HT-29 (cell line): Measurements from ENCODE around the gene HOXB3. TPM values are rescaled to one million over a fixed set of nuclear protein-coding genes. Genes with fewer than 3 reads are reported as not detected.
A peak's percentile ranks its signal among the peaks of the same experiment; 100 is the strongest.
"Not testable (repeated sequence)": the region's sequence is repeated elsewhere in the genome, so short reads cannot be mapped to it uniquely, and the experiment has no call there.

Experiments
- DNase-seq: peaks from one replicate; pipeline ENCODE4 v3.0.0-alpha.2; 2015; ENCODE audit warnings: low spot score
- total RNA-seq: library from RNA; depleted of rRNA; stranded (reverse); fragments of >200 nt; shearing (Covaris generic); gene quantifications from 2 replicates; pipeline ENCODE4 v1.2.3, GENCODE V29; 2014

The HOXB3 gene
- total RNA-seq, 1 experiment from 2014 or later = 99.5 TPM

GRCh38 chr17:48528936-48529682 lies 60.9 kb downstream of the HOXB3 start:
- DNase-seq = no peak

GRCh38 chr17:48528153-48528935 lies 61.7 kb downstream of the HOXB3 start:
- DNase-seq = no peak

GRCh38 chr17:48527547-48527932 lies 62.5 kb downstream of the HOXB3 start:
- no peak for DNase-seq

GRCh38 chr17:48526608-48527546 lies 63.2 kb downstream of the HOXB3 start:
- DNase-seq = no peak

GRCh38 chr17:48523010-48523409 lies 67.0 kb downstream of the HOXB3 start:
- no peak for DNase-seq

- DNase-seq = peak; percentile 43
Observed at GRCh38 chr17:48522031-48522653, 67.9 kb downstream of the HOXB3 start.

GRCh38 chr17:48520631-48521079 lies 69.4 kb downstream of the HOXB3 start:
- DNase-seq = no peak

- DNase-seq = no peak
Observed at GRCh38 chr17:48519427-48519826, 70.6 kb downstream of the HOXB3 start.

GRCh38 chr17:48517478-48517877 lies 72.6 kb downstream of the HOXB3 start:
- no peak for DNase-seq

GRCh38 chr17:48515925-48516900 lies 73.8 kb downstream of the HOXB3 start:
- no peak for DNase-seq

- DNase-seq = no peak
Observed at GRCh38 chr17:48514477-48514876, 75.6 kb downstream of the HOXB3 start.

GRCh38 chr17:48513666-48514455 lies 76.2 kb downstream of the HOXB3 start:
- no peak for DNase-seq

- DNase-seq = no peak
Observed at GRCh38 chr17:48513097-48513496, 76.9 kb downstream of the HOXB3 start.

- no peak for DNase-seq
Observed at GRCh38 chr17:48510761-48511604, 79.1 kb downstream of the HOXB3 start.

GRCh38 chr17:48510381-48510760 lies 79.7 kb downstream of the HOXB3 start:
- no peak for DNase-seq

- DNase-seq = not testable (repeated sequence)
Observed at GRCh38 chr17:48509708-48510107, 80.3 kb downstream of the HOXB3 start.

GRCh38 chr17:48506246-48506645 lies 83.8 kb downstream of the HOXB3 start:
- no peak for DNase-seq

GRCh38 chr17:48505788-48506187 lies 84.3 kb downstream of the HOXB3 start:
- peak; percentile 80 for DNase-seq
